K562 (cell line): ENCODE data around the gene KTN1.

Source experiments
- CTCF ChIP-seq, 3 experiments: IDR thresholded peaks in 2 of 3; conservative IDR thresholded peaks in 1 of 3; 2 replicates each; pipeline ENCODE4 v1.5.1; 2011 to 2012; ENCODE audit warnings: low read length in 3 of 3, mild to moderate bottlenecking in 3 of 3, control low read depth in 2 of 3, improper control_type of control experiment in 1 of 3, inconsistent platforms in 1 of 3, low read depth in 1 of 3, mixed read lengths in 1 of 3, moderate library complexity in 1 of 3; ENCODE audit not compliant: insufficient read depth in 2 of 3
- ELK3 ChIP-seq: fragments of 450-650 bp; formaldehyde crosslinking; IDR thresholded peaks from 2 replicates; pipeline ENCODE4 v1.4.0; 2020; ENCODE audit warnings: mild to moderate bottlenecking
- GTF2F1 ChIP-seq: IDR thresholded peaks from 2 replicates; pipeline ENCODE4 v1.6.1; 2011; ENCODE audit warnings: low read depth, low read length, improper control_type of control experiment
- POLR3G ChIP-seq: IDR thresholded peaks from 2 replicates; pipeline ENCODE4 v1.6.1; 2011; ENCODE audit not compliant: insufficient read length, insufficient replicate concordance; ENCODE audit errors: extremely low read depth
- YY1 ChIP-seq, 3 experiments: IDR thresholded peaks; 2 replicates each; pipeline ENCODE4 v1.6.1; 2011; ENCODE audit warnings: low read length in 2 of 3, mild to moderate bottlenecking in 2 of 3, moderate library complexity in 2 of 3, borderline replicate concordance in 1 of 3, control low read depth in 1 of 3, low read depth in 1 of 3; ENCODE audit not compliant: insufficient read depth in 3 of 3, insufficient replicate concordance in 2 of 3, control insufficient read depth in 1 of 3, insufficient read length in 1 of 3; ENCODE audit errors: extremely low read depth in 1 of 3
- ZNF324 ChIP-seq: fragments of 250-450 bp; sonication (Bioruptor Pico); IDR thresholded peaks from 2 replicates; pipeline ENCODE4 v1.4.0; 2020; ENCODE audit warnings: mild to moderate bottlenecking

- TF ChIP-seq CTCF (IDR thresholded peaks at IDR 0.05 in 2 of 3, conservative IDR thresholded peaks at IDR 0.05 in 1 of 3; ENCODE audit: insufficient read depth in 2 of 3, low read depth in 1 of 3, low read length in 3 of 3) (no peak), ZNF324 (CRISPR knock-in tag) (no peak), POLR3G (no peak), YY1 (IDR thresholded peaks at IDR 0.05; ENCODE audit: borderline replicate concordance in 1 of 3, control insufficient read depth in 1 of 3, extremely low read depth in 1 of 3, insufficient read depth in 3 of 3, insufficient read length in 1 of 3, insufficient replicate concordance in 2 of 3, low read depth in 1 of 3, low read length in 2 of 3) (no peak), ELK3 (CRISPR knock-in tag) (no peak), GTF2F1 (no peak)
Measured at GRCh38 chr14:55693904-55694303, 113.9 kb downstream of the KTN1 start.
